GM19023 (cell line): ENCODE measurements around the gene ZNF511.

ENCODE experiments used
- ATAC-seq: cut with Tn5 transposase; IDR thresholded peaks from one replicate; pipeline ENCODE4 v1.9.1; 2021; ENCODE audit warnings: mild to moderate bottlenecking, moderate library complexity; ENCODE audit not compliant: unreplicated experiment

The ZNF511 gene

GRCh38 chr10:133351408-133352318 lies 42.9 kb downstream of the ZNF511 start:
- ATAC-seq: no peak

GRCh38 chr10:133353202-133353959 lies 44.7 kb downstream of the ZNF511 start:
- no peak for ATAC-seq

GRCh38 chr10:133353988-133354605 lies 45.4 kb downstream of the ZNF511 start:
- no peak for ATAC-seq

GRCh38 chr10:133354672-133355240 lies 46.0 kb downstream of the ZNF511 start:
- ATAC-seq: no peak

- ATAC-seq: no peak
Measured at GRCh38 chr10:133355266-133355665, 46.6 kb downstream of the ZNF511 start.

GRCh38 chr10:133355991-133356390 lies 47.3 kb downstream of the ZNF511 start:
- no peak for ATAC-seq

- no peak for ATAC-seq
Measured at GRCh38 chr10:133356549-133357284, 48.0 kb downstream of the ZNF511 start.

GRCh38 chr10:133357285-133358161 lies 48.8 kb downstream of the ZNF511 start, which contains the start of gene FUOM:
Gene FUOM, minus strand, starts transcription at chr10:133358019. Its CDS starts 12 bp downstream, at chr10:133358007.
- peak; percentile 52 for ATAC-seq

GRCh38 chr10:133358162-133358924 lies 49.6 kb downstream of the ZNF511 start:
- no peak for ATAC-seq

GRCh38 chr10:133358925-133359310 lies 50.2 kb downstream of the ZNF511 start:
- ATAC-seq: no peak

- no peak for ATAC-seq
Measured at GRCh38 chr10:133359554-133359971, 50.8 kb downstream of the ZNF511 start.

GRCh38 chr10:133359972-133360610 lies 51.4 kb downstream of the ZNF511 start:
- no peak for ATAC-seq

GRCh38 chr10:133361227-133361626 lies 52.5 kb downstream of the ZNF511 start:
- no peak for ATAC-seq

- no peak for ATAC-seq
Measured at GRCh38 chr10:133361773-133362441, 53.2 kb downstream of the ZNF511 start.
